HG03196 (cell line): ENCODE data around the gene PTPRC.

Experiments used
- ATAC-seq: cut with Tn5 transposase; IDR thresholded peaks from one replicate; pipeline ENCODE4 v1.9.1; 2021; ENCODE audit not compliant: unreplicated experiment

Gene PTPRC

DNA sequence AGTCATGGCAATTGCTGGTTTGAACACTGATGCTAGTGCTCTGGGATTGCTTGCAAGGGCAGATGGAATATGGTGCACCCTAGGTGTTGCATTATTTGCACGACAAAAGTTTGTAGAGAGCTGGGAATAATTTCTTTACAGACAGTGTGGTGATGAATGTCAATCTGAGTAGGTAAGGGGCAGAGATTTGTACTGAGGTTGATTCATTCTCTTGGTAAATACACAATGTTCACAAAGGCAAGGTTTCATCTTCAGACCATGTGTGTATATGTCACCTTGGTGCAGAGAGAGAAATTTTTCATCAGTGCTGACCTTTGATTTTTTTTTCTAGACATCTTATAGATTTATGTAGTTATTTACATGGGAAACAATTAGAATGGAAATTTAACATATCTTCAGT, 5.0 kb downstream of the PTPRC start:
- ATAC-seq: no peak

DNA sequence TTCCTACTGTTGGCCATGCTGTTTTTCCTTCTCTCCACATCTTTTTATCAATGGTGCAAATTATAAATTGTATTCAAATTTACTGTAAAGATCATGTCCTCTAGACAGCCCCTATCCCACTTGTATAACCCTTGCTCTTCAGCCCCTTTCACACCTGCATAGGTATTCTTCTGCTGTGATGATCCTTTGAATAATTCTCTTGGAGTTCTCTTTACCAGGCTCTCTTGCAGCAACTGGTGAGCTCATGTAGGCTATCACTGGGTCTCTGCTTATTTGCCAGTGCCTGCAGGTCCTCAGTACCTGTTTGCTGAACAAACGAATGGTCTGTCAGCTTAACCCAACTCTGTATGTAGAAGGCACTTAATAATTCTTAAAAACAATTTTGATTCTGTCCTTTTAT, 8.2 kb downstream of the PTPRC start:
- ATAC-seq: no peak

- no peak for ATAC-seq
Measured at GRCh38 chr1:198648592-198648991, 9.8 kb downstream of the PTPRC start.

DNA sequence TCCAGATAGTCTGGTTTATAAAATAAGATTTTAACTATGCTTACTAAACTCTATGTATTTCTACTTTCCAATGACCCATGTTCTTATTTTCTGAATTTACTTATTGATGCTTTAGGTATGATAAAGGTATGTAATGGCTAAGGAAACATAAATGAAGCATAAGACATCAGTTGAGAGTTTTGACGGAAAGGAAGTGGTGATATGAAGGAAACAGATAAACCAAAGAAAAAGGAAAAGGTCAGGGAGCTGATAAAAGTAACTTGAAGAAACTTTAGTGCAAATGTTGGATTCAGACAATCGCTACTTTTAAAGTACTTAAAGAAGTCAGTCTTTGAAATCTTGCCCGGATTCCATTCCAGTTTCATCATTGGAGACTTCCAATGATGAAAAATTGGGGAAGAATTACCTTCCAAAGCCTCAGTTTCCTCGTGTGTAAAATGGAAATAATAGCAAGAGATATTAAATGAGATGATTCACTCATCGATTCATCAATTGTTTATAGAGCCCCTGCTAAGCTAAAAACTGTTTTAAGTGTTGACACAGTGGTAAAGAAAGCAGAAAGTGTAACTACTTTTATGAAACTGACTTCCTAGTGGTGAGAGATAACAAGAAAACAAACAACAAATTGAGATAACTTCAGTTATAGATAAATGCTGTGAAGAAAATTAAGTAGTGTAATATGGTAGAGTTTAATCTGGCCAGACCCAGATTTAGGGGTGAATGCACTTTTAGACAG, 10.6 kb downstream of the PTPRC start:
- no peak for ATAC-seq

- peak; percentile 37 for ATAC-seq
Measured at GRCh38 chr1:198649968-198650338, 11.1 kb downstream of the PTPRC start.

- no peak for ATAC-seq
Measured at GRCh38 chr1:198650506-198650905, 11.7 kb downstream of the PTPRC start.

DNA sequence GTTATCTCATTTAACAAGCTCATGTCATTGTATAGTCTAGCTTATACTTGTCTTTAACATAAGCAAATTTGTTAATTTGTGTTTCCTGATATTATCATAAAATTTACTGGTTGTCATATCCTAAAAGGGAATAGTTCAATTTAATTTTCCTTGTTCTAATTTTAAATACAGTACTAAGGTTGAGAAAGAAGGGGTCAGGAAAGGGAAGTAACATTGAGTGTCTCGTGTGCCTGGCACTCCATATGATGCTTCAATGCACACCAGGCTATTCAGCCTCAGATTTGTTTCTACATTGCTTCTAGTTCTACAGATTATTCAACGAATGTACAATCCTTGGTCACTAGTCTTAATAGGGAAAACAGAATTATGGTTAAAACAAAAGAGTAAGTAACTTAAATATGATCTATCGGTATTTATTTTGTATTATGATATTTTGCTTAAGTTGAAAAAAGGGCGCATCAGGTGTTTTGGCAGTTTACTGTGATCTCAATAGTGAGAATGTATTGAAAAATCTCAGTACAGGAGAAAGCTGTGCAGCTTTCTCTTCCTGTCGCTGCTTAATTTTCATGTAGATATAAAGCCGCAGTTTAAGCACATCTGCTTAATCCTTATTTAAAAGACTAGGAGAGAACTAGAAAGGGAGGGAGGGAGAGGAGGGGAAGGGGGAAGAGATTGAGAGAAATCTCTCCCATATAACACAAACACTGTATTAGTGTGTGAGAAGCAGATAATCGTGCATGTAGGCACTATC, 13.0 kb downstream of the PTPRC start:
- peak; percentile 44 for ATAC-seq

DNA sequence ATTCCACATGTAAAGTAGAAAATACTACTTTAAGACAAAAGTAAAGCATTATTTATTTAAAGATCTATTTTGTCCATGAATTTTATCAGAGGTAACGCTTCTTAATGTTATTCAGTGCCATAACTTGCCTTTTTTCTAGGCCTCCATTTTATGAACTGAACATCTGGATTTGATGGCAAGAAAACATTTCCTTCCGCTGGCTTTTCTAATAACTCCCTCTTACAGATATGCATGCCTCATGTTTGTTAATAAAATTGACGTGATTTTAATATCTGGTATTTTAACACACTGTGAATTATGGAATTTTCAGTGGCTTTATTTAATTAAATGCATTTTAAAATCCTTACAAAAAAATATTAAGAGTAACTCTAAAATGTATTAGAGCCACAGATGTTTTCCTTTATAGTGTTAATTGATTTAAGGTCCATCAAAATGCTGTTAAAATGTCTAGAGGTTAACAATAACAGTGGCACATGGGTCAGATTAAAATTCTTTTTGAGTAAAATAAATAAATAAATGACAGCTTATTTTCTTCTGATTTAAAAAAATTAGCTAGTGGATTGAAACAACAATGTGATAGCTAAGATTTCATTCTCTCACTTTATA, 15.1 kb downstream of the PTPRC start:
- ATAC-seq: no peak

- ATAC-seq: peak; percentile 26
Measured at GRCh38 chr1:198655459-198656121, 16.8 kb downstream of the PTPRC start.

- peak; percentile 34 for ATAC-seq
Measured at GRCh38 chr1:198656500-198656932, 17.7 kb downstream of the PTPRC start.

GRCh38 chr1:198657550-198658064, 18.8 kb downstream of the PTPRC start:
- peak; percentile 40 for ATAC-seq

GRCh38 chr1:198660341-198661261, 21.8 kb downstream of the PTPRC start:
- no peak for ATAC-seq

- no peak for ATAC-seq
Measured at GRCh38 chr1:198662821-198663220, 24.0 kb downstream of the PTPRC start.

DNA sequence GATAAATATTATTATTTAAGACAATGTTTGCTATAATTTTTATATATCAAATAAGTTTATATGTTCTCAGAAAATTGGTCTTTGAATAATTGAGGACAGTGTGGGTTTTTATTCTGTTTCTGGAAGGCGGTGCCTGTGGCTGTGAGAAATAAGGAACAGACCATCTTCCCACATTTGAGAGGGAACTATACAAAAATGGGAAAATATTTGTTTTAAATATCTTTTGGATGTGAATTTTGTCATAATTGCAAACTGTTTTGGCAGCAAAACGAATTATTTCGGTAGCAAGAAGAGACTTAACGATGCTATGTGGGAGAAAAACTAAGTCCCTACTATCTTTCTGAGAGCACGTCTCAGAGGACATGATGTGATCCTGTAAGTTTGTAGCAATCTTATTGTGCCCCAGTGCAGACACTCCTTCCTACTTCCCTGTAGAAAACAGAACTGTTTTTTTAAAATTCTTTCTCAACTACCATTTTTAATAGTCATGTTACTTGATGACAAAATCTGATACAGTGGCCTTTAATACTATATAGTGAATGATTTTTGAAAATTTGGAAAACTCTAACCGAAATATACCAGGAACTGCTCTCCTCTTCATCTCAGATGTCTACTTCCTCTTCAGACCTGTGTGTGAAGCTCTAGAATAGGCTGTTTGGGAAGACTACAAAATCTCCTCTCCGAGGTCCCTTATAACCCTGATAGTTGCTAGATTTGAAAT, 25.4 kb downstream of the PTPRC start:
- no peak for ATAC-seq

GRCh38 chr1:198667186-198667585, 28.3 kb downstream of the PTPRC start:
- no peak for ATAC-seq

- no peak for ATAC-seq
Measured at GRCh38 chr1:198667807-198668206, 29.0 kb downstream of the PTPRC start.

DNA sequence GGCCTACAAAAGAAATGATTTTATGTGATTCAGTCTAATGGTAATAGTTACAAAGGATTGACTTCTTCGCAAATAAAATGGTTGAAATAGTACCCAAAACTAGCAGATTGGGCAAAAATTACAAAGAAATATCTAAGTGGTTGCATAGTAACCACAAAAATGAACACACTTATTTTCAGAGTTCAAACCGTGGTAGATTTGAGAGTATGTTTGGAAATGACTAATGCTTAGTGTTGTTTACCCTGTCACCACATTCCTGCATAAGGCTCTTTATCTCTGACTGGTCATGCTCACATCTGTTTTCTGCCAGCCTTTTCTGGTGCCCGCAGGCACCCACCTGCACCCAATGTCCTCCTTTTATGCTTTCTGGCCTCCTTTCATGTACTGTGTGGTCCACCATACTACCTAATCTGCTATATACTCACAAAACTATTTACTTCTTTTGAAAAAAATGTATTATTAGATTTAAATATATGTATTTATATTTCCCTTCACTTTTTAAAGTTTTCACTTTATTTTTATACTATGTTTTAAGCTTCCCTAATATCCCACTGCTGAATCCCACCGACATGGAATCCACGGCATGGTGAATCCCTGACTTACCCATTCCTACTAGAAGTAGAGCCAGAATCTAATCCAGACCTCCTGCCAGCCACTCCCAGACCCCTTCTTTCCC, 30.3 kb downstream of the PTPRC start:
- ATAC-seq: peak; percentile 90

DNA sequence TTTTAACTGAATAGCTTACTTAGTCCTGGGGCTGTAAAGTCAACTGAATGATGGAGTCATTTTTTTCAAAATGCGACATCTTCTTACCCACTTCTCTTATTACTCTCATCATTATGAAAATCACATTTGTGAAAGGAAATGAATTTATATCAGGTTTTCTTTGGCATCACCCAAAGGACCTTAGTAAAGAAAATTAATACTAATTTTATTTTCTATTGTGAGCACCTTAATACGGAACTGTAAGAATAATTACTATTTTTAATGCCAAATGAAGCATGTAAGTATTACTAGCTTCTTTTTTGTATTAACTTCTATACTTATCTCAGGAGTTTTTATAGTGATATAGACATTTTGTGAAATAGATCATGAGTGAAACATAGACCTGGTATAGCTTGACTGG, 30.9 kb downstream of the PTPRC start:
- ATAC-seq: no peak

DNA sequence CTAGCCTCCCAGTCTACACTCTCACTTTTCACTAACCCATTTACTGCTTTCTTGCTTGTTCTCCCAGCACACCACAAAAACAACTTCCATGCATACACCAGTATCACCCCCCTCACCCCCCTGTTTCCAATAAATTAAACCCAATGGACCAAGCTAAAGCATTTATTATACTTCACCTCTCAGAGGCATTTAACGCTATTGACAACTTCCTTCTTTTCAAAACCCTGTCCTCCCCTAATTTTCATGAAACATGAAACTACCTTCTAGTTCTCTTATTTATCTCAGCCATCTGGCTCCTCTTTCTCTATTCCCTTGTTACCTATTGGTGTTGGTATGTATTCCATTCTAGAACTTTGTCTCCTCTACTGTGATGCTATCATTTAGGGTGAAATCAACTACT, 32.3 kb downstream of the PTPRC start:
- ATAC-seq: no peak
